GM18507 (cell line): Measurements from ENCODE around the gene TRIM15.

Experiments used
- DNase-seq: peaks from one replicate; pipeline ENCODE4 v3.0.0; 2011; ENCODE audit warnings: low read depth; ENCODE audit not compliant: insufficient read length; ENCODE audit errors: extremely low spot score
- FAIRE-seq: peaks from 2 replicates; lab custom pipeline; 2011; peaks lifted over from hg19 to GRCh38; lab: Jason Lieb, UNC

TRIM15 gene

GRCh38 chr6:30143780-30144179 lies 19.6 kb upstream of the TRIM15 start:
- FAIRE-seq (no peak), DNase-seq (no peak)

DNA sequence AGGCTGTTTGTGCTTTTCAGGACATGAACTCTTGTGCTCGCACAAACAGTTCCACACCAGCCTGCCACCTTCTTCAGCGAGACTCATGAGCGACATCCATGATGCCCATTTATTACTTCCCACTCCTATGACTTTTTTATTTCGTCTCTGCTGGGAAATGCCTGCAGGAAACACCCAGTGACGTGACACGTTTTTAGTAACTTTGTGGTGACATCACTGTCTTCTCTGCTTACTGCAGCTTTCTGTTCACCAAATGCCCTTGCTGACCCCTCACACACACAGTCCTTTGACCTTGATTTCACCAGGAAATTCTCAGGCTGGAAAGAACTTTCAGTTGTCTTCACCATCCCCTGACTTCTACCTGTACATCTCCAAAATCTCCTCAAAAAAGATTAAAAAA lies 18.5 kb upstream of the TRIM15 start:
- FAIRE-seq (no peak), DNase-seq (no peak)

GRCh38 chr6:30145818-30146217 lies 17.5 kb upstream of the TRIM15 start:
- DNase-seq (no peak), FAIRE-seq (no peak)

DNA sequence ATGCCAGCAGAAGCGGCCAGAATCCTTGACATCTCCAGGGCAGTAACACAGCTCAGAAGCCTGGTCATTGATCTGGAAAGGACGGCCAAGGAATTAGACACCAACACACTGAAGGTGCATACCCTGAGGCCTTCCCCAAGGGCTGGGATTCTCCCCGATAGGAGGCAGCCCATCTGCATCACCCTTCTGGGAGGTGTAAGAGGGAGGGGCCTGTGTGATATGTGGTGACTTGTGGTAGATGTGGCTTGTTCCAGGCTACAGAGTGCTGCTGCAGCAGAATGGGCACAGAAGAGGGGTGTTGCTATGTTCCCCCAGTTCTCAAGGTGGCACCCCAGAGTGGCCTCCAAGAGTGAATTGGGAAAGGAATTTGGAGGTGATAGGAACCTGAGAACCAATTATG lies 16.2 kb upstream of the TRIM15 start:
- no peak for FAIRE-seq
- DNase-seq, result no peak

DNA sequence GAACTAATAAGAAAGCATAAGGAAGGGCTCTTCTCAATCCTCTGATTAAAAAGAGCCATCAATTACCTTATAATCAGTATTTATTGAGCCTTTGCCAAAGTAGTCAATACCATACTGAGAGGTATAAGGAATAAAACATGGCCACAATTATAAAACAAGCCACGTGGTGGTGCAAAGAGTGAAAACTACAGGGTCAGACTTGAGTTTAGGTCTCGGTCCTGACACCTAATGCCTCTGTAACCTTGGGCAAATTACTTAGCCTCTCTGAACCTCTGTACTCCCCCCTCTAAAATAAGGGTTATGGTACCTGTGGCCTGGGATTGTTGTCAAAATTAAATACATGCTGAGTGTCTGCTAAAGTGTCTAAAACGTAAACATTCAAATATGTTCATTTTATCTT lies 14.1 kb upstream of the TRIM15 start:
- FAIRE-seq, result no peak
- no peak for DNase-seq

DNA sequence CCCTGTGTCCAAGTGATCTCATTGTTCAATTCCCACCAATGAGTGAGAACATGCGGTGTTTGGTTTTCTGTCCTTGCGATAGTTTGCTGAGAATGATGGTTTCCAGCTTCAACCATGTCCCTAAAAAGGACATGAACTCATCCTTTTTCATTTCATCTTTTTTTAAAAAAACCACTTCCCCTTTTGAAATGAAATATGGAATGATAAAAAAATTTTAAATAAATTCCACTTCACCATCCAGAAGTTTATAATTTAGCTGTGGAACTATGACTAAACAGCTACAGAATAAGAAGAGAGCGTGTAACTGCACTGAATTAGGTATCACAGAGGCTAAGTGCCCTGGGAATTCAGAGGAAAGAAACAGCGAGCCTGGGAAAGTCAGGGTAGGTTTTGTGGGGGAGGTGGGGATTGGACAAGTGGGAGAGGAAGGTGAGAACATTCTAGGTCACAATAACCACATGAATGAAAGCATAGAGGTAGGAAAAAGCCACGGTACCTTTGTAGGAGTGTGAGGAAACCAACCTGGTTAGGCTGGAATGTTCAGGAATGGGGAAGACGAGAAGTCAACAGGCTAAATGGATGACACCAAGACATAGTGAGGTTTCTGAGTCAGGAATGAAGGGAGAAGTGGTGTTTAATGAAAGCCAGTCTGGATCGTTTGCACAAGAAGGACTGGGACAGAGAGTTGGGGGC lies 13.3 kb upstream of the TRIM15 start:
- FAIRE-seq (no peak), DNase-seq (no peak)

GRCh38 chr6:30150671-30151395 lies 12.5 kb upstream of the TRIM15 start:
- FAIRE-seq (no peak), DNase-seq (no peak)

GRCh38 chr6:30151580-30151979 lies 11.8 kb upstream of the TRIM15 start:
- FAIRE-seq, result no peak

GRCh38 chr6:30152016-30152673 lies 11.2 kb upstream of the TRIM15 start:
- FAIRE-seq (no peak), DNase-seq (no peak)

More at GRCh38 chr6:30151580-30151979, 11.8 kb upstream of the TRIM15 start:
- DNase-seq, result no peak

GRCh38 chr6:30152910-30153610 lies 10.3 kb upstream of the TRIM15 start:
- no peak for DNase-seq
- FAIRE-seq, result no peak

DNA sequence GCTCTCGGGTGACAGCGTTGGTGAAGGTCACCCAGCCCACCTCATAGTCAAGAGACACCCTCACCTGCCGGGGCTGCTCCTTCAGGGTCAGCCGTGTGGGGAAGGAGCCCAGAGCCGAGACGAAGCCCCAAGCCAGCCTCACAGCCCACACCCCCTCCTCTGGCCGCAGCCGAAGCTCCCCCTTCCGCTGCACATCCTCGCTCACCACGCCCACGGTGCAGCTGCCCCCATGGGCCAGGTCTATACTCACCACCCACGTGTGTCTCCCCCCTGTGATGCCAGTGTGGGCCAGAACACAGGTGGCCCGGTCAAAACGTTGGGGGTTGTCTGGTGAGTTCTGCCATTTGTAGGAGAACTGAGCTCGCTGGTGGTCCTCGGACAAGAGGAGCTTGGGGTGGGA lies 9.3 kb upstream of the TRIM15 start:
- no peak for DNase-seq
- no peak for FAIRE-seq

- no peak for DNase-seq
- FAIRE-seq, result no peak
Observed at GRCh38 chr6:30154709-30155519, 8.4 kb upstream of the TRIM15 start.

GRCh38 chr6:30155520-30156261 lies 7.7 kb upstream of the TRIM15 start:
- FAIRE-seq (no peak), DNase-seq (no peak)

DNA sequence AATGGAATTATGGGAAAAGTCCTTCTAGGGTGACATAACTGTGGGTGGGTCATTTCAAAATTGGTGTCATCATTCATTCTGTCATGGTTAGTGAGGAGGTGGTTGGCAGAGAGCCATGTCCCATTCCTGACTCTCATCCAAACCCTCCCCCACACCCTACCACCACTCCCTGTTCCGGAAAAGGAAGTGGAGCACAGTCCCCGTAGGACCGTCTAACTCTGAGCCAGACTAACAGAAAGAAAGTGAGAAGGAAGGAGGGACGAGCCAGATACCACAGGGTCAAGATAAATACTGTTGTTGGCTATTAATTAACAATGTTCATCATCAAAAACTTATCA lies 7.1 kb upstream of the TRIM15 start:
- FAIRE-seq (no peak), DNase-seq (no peak)

DNA sequence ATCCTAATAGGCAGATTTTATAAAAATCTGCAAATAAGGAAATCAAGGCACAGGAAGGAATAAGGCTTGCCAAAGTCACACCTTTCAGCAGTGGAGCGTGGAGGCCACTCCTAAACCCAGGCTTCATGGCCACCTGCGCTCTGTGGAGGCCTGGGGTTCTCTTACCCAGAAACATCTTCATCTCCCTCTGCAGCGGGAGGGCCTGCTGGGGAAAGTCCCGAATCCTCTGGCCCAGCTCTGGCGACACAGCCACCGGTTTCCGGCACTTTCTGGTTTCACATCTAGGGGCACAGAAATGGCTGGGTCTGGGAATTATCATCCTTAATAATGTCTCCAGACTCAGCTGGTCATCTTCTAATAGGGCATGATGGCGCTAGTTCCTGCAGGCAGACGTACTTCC lies 6.6 kb upstream of the TRIM15 start:
- FAIRE-seq (no peak), DNase-seq (no peak)

GRCh38 chr6:30157581-30157980 lies 5.8 kb upstream of the TRIM15 start:
- no peak for FAIRE-seq

DNA sequence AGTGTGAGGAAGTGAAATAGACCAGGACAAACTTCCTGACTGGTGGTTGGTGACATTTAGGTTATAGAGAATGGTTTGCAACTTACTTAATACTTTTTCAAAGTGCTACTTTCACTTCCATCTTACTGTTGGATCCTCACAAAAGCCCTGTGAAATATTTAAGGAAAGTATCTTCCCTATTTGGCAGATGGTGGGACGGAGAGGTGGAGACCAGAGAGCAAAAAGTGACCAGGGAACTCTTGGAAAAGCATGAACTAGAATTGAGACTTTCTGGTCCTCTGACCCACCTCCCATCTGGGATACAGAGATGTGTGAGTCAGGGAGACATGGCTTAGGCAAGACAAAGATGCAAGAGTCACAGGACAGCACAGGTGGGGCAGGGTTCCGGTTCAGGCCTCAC lies 5.3 kb upstream of the TRIM15 start:
- DNase-seq, result no peak
- FAIRE-seq, result no peak

More at GRCh38 chr6:30157581-30157980, 5.8 kb upstream of the TRIM15 start:
- DNase-seq, result no peak

GRCh38 chr6:30158475-30159040 lies 4.8 kb upstream of the TRIM15 start:
- FAIRE-seq (no peak), DNase-seq (no peak)
